Nucleus accumbens (tissue), 56 donors: ENCODE results near the gene TPO.
"Not testable (repeated sequence)": the region's sequence is repeated elsewhere in the genome, so short reads cannot be mapped to it uniquely, and the experiment has no call there.

Experiments
- DNase-seq, 56 donors: peaks; one replicate each; lab custom pipeline; 2025; lab: John Stamatoyannopoulos, UW

TPO gene

GRCh38 chr2:1403565-1403964 is 9.7 kb upstream of the TPO start:
- no peak for DNase-seq

GRCh38 chr2:1405124-1405523 is 8.1 kb upstream of the TPO start:
- DNase-seq: no peak

- no peak for DNase-seq
Measured at GRCh38 chr2:1405967-1406366, 7.3 kb upstream of the TPO start.

- DNase-seq: no peak
Measured at GRCh38 chr2:1406434-1406833, 6.8 kb upstream of the TPO start.

GRCh38 chr2:1407950-1408675 is 5.2 kb upstream of the TPO start:
- DNase-seq: peak in 12 of 56 donors; percentile 5 to 56 (median 26)

- no peak for DNase-seq
Measured at GRCh38 chr2:1414121-1414520, 858 bp downstream of the TPO start.

- DNase-seq: not testable (repeated sequence)
Measured at GRCh38 chr2:1414901-1415300, 1.6 kb downstream of the TPO start.

GRCh38 chr2:1415501-1415900 is 2.2 kb downstream of the TPO start:
- no peak for DNase-seq

GRCh38 chr2:1418566-1418965 is 5.3 kb downstream of the TPO start:
- DNase-seq: no peak

- DNase-seq: peak in 1 of 56 donors; percentile 1
Measured at GRCh38 chr2:1420746-1421480, 7.7 kb downstream of the TPO start.

- no peak for DNase-seq
Measured at GRCh38 chr2:1421731-1422130, 8.5 kb downstream of the TPO start.

GRCh38 chr2:1422131-1422530 is 8.9 kb downstream of the TPO start:
- DNase-seq: no peak

GRCh38 chr2:1422716-1423285 is 9.5 kb downstream of the TPO start:
- DNase-seq: no peak

- DNase-seq: no peak
Measured at GRCh38 chr2:1427086-1427485, 13.8 kb downstream of the TPO start.

- DNase-seq: no peak
Measured at GRCh38 chr2:1429895-1430294, 16.6 kb downstream of the TPO start.

GRCh38 chr2:1430491-1430890 is 17.2 kb downstream of the TPO start:
- no peak for DNase-seq

- no peak for DNase-seq
Measured at GRCh38 chr2:1431886-1432400, 18.7 kb downstream of the TPO start.

- no peak for DNase-seq
Measured at GRCh38 chr2:1432726-1433125, 19.5 kb downstream of the TPO start.

GRCh38 chr2:1436369-1436768 is 23.1 kb downstream of the TPO start:
- DNase-seq: no peak

GRCh38 chr2:1437101-1437500 is 23.8 kb downstream of the TPO start:
- no peak for DNase-seq

- DNase-seq: no peak
Measured at GRCh38 chr2:1437537-1437936, 24.3 kb downstream of the TPO start.

- no peak for DNase-seq
Measured at GRCh38 chr2:1438972-1439371, 25.7 kb downstream of the TPO start.
